GM21360 (cell line): ENCODE measurements around the gene EPHA6.

ENCODE experiments used
- ATAC-seq: cut with Tn5 transposase; IDR thresholded peaks from one replicate; pipeline ENCODE4 v1.9.1; 2021; ENCODE audit warnings: mild to moderate bottlenecking, moderate library complexity; ENCODE audit not compliant: unreplicated experiment

The EPHA6 gene

DNA sequence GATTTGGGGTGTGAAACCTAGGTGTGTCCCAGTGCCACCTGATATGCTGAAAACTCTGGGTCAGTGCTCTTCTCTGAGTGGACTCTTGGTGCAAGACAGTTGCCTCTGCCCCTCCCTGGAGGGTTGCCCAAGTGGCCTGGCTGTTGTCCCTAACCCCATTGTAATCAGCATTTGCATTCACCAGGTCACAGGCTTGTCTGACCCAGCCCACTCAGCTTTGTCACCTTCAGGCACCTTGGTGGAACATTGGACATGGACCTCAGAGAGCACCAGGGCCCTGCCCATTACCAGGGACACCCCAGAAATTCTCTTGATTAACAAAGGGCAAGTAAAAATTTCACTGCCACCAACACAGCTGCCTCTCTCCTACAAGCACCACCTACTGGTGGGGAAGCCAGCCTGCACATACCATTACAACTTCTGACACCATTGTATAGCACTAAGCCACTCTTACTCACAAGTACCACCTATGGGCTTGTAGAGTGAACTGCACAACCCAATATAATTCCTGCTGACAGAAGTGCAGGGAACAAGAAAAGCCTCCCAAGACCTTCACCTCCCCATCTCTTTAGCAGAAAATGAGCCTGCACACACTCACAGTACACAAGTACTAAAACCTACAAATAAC is 324.6 kb downstream of the EPHA6 start:
- peak; percentile 54 for ATAC-seq

DNA sequence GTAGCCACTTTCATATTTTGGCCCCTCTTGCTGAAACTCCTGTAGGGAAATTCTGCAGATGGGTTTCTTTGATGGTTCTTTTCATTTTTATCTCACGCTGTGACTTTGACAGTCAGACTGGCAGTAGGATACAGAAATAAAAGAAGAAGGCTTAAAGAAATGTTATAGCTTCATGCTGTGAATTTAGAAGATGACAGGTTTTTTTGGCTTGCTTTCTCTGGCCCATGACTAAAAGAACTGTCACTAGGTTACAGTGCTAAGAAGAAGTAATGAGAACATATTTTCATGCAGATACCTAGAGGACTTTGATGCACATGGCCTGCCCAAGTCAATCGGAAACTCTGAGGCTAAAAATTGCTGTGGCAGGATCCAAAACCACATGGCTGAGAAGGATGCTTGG is 334.5 kb downstream of the EPHA6 start:
- no peak for ATAC-seq

GRCh38 chr3:97161169-97161568 is 346.8 kb downstream of the EPHA6 start:
- ATAC-seq, result no peak

GRCh38 chr3:97177242-97177641 is 362.8 kb downstream of the EPHA6 start:
- no peak for ATAC-seq

GRCh38 chr3:97181704-97182103 is 367.3 kb downstream of the EPHA6 start:
- no peak for ATAC-seq

GRCh38 chr3:97187771-97188170 is 373.4 kb downstream of the EPHA6 start:
- no peak for ATAC-seq

GRCh38 chr3:97189835-97190234 is 375.4 kb downstream of the EPHA6 start:
- no peak for ATAC-seq

GRCh38 chr3:97197083-97197482 is 382.7 kb downstream of the EPHA6 start:
- ATAC-seq, result no peak

- ATAC-seq, result no peak
Observed at GRCh38 chr3:97197830-97198229, 383.4 kb downstream of the EPHA6 start.

DNA sequence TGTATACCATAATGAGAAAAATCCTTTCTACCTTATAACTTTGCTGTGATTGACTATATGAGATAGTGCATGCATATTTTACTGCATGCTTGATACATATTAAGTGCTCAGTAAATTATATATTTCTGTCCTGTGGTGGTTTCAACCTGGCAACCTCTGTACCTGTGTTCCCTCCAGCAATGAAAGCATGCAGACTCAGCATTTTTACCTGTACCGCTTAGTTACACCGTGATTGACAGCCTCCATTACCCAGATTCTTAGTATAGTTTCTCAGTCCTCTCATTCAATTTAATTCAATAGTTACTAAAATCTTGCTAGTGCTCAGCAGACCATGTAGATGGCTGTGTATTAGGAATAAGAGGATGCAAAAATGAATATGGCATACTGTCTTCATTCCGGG is 386.0 kb downstream of the EPHA6 start:
- no peak for ATAC-seq

DNA sequence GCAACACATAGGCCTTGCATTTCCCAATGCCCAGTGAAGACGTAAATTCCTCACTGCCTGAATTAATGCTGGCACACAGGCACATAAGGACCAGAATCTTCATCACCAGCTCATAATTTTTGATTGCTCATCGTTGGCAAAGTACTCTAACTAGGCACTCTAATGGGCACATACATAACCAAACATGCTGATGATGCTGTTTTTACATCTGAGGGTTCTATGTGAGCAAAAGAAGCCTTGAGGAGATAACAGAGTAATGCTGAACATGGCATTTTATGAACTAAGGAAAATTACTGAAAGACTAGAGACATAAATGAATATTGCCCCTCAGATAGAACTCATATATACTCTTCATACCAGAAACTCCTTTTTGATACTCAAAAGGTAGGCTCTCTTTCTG is 387.4 kb downstream of the EPHA6 start:
- no peak for ATAC-seq

GRCh38 chr3:97228966-97229365 is 414.6 kb downstream of the EPHA6 start:
- ATAC-seq, result no peak

- ATAC-seq, result no peak
Observed at GRCh38 chr3:97230486-97230885, 416.1 kb downstream of the EPHA6 start.

GRCh38 chr3:97232393-97233034 is 418.1 kb downstream of the EPHA6 start:
- ATAC-seq, result no peak

DNA sequence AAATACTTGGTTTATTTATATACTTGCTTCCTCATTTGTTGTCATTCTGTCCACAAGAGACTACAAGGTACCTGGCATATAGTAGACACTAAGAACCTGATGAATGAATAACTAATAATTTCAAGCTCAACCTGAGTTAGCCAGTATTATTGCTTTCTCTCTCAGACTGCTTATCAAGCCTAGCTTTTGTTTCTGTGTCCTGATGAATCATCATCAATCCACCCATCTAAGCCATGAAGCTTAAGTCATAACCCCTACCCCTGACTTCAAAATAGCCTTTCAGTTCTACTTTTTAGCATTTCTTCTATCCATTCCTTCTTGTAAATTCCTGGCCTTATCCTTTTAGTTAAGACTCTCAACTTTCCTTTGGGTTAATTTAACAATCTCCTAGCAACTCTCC is 420.8 kb downstream of the EPHA6 start:
- ATAC-seq, result no peak

DNA sequence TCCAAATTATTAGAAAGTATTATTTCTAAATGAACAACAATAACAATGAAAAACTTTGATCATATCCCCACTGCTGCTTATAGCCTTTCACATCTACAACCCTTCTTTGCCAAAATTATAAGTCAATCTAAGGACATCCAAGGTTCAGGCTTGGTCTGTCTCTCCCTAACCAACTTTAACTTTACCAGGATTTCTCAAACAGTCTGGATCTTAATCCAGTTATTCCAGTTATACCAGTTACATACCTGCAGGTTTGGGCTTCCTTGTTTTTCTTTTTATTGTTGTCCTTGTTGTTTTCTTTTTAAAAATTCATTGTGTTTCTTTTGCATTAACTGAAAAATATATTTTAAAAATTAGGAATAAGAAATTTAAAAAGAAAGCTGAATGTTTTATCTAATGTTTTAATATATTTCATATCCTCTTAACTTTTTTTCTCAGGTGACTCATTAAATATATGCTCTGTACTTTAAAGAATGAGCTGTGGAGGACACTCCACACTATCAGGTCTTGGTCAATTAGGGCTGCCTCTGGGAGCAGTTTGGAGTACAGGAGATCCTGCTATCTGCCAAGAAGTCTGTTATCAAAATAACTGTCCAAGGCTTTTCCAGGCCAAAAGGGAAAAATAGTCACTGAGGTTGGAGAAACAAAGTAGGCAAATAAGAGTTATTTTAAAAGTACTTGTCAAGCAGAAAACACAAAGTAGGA is 421.4 kb downstream of the EPHA6 start:
- no peak for ATAC-seq

GRCh38 chr3:97241417-97241816 is 427.0 kb downstream of the EPHA6 start:
- no peak for ATAC-seq

GRCh38 chr3:97245201-97245910 is 431.0 kb downstream of the EPHA6 start:
- ATAC-seq, result no peak

- no peak for ATAC-seq
Observed at GRCh38 chr3:97256060-97256459, 441.7 kb downstream of the EPHA6 start.

DNA sequence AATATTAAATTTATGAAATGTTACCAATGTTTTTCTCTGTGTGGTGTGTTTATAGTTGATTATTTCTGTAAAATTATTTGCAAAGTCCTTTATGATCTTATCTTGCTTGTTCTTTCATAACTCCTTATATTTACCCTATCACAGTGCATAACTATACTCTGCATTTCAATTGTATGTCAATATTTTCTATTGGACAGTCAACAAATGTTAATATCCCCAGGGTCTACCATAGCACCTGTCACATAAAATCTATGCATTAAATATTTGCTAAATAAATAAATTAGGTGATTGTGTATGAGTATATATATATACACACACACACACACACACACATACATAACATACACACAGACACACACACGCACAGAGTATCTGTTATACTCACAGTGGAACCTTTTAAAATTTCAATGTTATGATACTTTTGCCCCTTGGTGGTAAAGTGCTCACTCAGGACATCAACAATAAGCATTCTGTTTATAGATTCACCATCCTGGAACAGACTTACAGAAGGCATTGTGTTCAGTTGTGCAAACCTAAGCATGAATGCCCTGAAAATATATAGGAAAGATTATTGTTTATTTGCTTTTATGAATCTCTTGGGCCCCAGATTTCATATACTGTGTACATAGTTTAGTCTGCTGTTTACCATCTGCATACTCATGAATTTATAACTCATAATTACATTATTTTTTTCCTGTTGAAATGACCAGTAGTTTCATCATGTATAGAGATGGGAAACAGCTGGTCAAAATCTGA is 443.7 kb downstream of the EPHA6 start:
- ATAC-seq, result no peak

DNA sequence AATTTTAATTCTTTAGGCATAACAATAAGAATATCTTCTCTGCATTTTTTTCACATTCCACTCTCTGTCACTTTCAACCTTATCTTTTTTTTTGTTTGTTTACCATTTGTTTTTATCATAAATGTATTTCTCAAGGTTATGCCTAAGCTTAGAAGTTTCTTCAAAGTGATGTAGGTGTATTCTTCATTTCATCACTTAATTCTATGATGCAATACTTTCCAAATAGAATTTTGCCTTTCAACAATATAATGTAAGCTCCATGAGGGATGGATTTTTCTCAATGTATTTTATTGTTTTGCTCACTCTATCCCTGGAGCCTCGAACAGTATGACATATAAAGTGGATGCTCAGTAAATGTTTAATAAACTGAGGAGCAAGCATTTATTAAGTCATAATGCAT is 444.9 kb downstream of the EPHA6 start:
- ATAC-seq, result no peak
